Activated CD4-positive, alpha-beta T cell treated with anti-CD3 and anti-CD28 coated beads, Interleukin-2, amount 50 U/mL, for 4 hours (primary cell): ENCODE results near the gene ERCC2.
"Not testable (repeated sequence)": the region's sequence is repeated elsewhere in the genome, so short reads cannot be mapped to it uniquely, and the experiment has no call there.

ENCODE experiments used
- DNase-seq, 2 experiments: peaks; one replicate each; pipeline ENCODE4 v3.0.0-alpha.2; 2020

Gene ERCC2

DNA sequence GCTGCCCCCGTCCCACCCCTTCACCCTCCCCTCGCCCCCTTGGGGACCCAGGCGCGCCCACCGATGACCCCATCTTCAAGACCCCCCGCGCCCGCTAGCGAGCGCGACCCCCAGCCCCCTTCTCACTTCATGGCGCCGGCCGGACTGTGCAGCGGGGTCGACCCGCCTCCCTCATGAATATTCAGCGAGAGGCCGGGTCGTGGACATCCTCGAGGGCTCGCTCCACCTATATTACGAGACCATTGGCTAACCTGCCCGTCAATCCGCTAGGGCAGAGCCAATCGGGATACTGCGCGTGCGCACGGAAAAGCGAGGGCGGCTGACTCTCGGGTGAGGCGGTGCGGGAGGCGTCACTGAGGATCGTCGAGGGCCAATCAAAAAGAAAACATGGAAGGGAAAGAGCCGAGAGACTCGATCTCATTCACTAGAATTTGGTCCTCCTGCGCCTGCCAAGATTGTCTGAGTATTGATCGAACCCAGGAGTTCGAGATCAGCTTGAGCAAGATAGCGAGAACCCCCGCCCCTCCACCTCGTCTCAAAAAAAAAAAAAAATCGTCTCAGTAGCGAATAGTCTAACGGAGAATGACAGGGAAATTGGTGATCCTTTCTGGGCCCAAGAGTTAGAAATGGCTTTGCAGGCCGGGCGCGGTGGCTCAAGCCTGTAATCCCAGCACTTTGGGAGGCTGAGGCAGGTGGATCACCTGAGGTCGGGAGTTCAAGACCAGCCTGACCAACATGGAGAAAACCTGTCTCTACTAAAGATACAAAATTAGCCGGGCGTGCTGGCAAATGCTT is at the start of gene ERCC2:
ERCC2 (minus strand) TSS at position 164 of the 795 bp plus-strand sequence; CDS start at position 131, 33 bp downstream.
- peak; percentile 100 for DNase-seq

DNA sequence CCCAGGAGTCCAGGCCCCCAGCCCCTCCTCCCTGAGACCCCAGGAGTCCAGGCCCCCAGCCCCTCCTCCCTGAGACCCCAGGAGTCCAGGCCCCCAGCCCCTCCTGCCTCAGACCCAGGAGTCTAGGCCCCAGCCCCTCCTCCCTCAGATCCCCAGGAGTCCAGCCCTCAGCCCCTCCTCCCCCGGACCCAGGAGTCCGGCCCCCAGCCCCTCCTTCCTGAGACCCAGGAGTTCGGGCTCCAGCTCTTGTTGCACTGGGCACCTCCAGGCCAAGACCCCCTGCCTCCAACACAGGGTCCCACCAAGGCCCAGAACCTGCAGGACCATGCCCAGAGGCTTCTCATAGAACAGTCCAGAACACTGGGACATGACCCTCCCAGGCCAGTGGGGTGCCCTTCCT is 49.5 kb upstream of the ERCC2 start:
- no peak for DNase-seq

DNA sequence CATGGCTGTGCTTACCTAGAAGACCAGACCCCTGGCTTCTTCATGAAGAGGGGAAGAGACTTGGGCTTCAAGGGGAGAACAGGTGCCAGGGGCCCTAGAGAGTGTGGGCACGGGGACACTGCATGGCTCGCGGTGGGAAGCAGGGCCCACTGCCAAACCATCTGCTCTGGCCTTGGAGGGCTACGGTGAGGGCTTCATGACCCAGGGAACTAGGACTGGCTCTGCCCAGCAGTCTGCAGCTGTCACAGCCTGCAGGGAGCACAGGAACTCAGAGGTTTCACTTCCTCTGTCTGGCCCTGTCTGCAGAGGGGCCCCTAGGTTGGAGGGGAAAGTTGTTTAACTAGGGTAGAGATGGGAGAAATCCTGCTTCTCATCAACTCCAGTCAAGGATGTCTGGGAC is 49.0 kb upstream of the ERCC2 start:
- no peak for DNase-seq

DNA sequence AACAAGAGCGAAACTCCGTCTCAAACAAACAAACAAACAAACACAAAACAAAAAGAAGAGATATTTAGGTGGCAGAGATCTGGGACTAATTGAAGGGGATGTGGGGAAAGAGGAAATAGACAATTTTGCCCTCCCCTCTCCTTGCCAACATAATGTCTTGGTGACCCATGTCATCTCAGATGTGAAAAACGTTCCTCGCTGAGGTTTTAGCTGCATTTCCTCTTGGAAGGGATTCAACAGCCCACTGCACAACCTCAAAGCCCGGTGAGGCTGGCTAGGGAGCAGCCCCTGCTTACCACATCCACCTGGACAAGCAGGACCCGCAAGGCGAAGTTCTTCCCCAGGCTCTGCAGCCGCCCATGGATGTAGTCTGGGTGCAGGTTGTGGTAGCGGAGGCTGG is 48.4 kb upstream of the ERCC2 start:
- no peak for DNase-seq

DNA sequence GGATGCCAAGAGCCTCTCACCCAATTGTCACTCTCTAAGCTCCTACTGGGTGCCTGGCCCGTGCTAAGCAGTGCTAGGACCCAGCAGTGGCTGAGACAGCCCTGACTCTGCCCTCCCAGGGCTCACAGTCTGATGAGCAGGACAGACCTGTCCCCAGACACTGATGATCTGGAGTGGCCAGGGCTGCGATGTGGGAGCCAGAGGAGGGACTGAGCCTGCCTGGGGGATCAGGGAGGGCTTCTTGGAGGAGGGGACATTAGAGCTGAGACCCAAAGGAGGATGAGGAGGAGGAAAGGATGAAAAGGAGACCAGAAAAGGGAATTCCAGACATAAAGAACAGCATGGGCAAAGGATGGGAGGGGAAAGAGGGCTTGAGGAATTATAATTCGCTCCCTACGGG is 46.8 kb upstream of the ERCC2 start:
- no peak for DNase-seq

DNA sequence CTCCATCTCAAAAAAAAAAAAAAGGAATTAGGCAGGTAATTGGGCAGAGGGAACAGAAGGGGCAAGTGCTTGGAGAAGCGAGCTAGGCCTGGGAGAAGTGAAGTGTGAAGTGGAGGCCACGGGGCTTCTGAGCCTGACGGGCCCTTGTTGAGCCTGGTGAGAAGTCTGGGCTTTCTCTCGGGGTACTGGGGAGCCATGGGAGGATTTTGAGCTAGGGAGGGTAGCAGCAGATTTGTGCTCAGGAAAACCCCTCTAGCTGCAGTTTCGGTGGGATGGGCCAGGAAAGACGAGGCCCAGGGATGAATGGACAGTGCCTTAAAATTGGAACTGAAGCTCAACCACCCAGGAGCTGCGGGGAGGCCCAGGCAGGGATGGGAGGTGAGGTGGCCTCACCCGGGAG is 44.1 kb upstream of the ERCC2 start:
- DNase-seq = no peak

DNA sequence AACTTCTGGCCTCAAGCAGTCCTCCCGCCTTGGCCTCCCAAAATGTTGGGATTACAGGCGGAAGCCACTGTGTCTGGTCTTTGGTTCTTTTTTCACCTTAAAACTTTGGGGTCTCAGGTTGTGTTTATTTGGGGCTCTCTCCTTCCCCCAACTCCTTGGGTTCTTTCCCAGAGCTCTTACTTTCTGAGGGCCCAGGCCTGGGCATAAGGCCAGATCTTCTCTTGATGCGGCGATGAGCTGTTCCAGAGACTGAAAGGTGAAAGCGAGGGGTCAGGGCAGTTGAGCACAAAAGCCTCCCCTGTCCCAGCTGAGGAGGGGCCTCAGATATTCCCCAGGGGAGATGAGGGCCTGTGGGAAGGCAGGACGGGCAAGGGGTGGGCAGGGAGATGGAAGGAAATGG is 43.1 kb upstream of the ERCC2 start:
- no peak for DNase-seq

DNA sequence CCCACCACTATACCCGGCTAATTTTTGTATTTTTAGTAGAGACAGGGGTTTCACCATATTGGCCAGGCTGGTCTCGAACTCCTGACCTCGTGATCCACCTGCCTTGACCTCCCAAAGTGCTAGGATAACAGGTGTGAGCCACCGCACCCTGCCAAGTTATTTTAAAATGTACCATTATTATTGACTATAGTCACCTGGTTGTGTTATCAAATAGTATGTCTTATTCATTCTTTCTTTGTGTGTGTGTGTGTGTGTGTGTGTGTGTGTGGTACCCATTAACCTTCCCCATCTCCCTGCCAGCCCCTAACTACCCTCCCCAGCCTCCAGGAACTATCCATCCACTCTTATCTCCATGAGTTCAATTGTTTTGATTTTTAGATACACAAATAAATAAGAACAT is 40.0 kb upstream of the ERCC2 start:
- DNase-seq = not testable (repeated sequence)

DNA sequence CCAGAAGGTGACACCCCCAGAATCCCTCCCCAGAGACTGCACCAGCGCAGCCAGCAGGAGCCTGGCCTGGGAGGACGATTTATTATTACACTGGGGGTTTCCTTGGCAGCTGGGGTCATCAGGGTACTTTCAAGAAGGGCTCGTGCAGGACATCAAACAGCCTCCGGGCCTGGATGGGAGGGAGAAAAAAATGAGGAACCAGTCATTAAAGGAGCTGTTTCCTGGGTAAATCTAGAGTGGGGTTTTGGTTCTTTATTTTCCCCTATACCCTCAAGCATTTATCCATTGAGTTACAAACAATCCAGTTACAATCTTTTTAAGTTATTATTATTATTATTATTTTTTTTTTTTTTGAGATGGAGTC is 39.2 kb upstream of the ERCC2 start:
- DNase-seq = no peak

DNA sequence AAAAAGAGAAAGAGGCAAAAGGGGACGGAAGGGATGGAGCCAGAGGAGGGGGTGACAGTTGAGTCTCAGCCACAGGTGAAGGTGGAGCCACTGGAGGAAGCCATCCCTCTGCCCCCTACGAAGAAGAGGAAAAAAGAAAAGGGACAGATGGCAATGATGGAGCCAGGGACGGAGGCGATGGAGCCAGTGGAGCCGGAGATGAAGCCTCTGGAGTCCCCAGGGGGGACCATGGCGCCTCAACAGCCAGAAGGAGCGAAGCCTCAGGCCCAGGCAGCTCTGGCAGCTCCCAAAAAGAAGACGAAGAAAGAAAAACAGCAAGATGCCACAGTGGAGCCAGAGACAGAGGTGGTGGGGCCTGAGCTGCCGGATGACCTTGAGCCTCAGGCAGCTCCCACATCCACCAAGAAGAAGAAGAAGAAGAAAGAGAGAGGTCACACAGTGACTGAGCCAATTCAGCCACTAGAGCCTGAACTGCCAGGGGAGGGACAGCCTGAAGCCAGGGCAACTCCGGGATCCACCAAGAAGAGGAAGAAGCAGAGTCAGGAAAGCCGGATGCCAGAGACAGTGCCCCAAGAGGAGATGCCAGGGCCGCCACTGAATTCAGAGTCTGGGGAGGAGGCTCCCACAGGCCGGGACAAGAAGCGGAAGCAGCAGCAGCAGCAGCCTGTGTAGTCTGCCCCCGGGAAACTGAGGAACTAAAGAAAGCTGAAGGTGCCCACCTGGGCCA is 38.6 kb upstream of the ERCC2 start:
- DNase-seq = no peak

DNA sequence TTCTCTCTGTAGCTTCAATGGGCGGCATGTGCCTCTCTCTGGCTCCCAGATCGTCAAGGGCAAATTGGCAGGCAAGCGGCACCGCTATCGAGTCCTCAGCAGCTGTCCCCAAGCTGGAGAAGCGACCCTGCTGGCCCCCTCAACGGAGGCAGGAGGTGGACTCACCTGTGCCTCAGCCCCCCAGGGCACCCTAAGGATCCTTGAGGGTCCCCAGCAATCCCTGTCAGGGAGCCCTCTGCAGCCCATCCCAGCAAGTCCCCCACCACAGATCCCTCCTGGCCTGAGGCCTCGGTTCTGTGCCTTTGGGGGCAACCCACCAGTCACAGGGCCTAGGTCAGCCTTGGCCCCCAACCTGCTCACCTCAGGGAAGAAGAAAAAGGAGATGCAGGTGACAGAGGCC is 37.7 kb upstream of the ERCC2 start:
- DNase-seq = no peak

DNA sequence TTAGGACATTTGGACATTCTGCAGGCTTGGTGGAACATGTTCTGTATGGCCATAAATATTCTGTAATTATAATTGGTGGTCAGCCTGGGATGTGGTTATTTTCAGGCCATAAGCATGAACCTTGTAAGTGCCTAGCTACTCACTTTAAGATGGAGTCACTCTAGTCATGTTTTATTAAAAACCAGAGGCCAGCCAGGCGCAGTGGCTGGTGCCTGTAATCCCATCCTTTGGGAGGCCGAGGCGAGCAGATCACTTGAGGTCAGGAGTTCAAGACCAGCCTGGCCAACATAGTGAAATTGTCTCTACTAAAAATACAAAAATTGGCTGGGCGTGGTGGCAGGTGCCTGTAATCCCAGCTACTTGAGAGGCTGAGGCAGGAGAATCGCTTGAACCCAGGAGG is 37.2 kb upstream of the ERCC2 start:
- DNase-seq = not testable (repeated sequence)

DNA sequence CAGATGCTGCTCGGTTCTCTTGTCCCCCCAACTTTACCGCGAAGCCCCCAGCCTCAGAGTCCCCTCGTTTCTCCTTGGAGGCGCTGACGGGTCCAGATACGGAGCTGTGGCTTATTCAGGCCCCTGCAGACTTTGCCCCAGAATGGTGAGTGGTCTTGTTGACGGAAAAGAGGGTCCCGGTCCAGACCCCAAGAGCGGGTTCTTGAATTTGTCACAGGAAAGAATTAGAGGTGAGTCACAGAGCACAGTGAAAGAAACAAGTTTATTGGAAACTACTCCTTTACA is 36.7 kb upstream of the ERCC2 start:
- no peak for DNase-seq

DNA sequence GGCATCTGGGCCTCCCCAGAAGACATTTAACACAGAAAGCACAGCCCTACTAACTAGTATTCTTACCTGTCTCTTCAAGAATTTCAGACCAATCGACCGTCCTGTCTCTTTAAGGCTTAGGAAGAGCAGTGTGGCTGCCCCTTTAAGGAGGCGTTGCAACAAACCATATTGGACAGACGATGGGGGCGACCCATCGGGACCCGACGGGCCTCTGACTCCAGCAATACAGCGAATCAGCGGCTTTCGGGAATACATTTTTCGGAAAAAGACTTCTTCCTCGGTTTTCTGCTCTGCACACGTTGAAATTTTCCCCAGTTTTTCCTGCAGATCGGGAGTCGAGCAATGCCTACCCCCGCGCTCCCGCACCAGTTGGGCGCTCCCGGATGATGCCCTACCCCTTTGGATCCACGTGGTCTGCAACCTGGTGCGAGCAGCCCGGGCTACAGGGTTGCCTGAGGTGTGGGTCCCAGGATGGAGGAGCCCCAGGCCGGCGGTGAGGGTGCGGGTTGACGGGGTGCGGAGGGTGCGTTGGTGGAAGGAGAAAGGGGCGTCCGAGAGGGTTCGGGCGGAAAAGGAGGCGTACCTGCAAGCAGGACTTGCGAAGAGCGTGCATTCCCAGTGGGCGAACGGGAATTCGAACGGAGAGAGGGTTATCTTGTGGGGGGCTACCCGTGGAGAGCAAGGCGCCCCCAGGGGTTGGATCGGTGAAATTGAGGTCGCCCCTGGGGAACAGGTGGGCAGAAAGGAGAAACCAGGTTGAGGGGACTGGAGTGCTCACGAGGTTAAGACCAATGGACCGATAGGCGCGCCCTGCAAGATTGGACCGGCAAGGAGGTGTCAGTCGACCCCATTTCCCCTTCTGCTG is 36.1 kb upstream of the ERCC2 start, which contains the start of gene POLR1G:
POLR1G (plus strand) TSS at position 419 of the 865 bp plus-strand sequence; CDS start at position 472, 53 bp downstream.
- DNase-seq = peak; percentile 72 to 75

DNA sequence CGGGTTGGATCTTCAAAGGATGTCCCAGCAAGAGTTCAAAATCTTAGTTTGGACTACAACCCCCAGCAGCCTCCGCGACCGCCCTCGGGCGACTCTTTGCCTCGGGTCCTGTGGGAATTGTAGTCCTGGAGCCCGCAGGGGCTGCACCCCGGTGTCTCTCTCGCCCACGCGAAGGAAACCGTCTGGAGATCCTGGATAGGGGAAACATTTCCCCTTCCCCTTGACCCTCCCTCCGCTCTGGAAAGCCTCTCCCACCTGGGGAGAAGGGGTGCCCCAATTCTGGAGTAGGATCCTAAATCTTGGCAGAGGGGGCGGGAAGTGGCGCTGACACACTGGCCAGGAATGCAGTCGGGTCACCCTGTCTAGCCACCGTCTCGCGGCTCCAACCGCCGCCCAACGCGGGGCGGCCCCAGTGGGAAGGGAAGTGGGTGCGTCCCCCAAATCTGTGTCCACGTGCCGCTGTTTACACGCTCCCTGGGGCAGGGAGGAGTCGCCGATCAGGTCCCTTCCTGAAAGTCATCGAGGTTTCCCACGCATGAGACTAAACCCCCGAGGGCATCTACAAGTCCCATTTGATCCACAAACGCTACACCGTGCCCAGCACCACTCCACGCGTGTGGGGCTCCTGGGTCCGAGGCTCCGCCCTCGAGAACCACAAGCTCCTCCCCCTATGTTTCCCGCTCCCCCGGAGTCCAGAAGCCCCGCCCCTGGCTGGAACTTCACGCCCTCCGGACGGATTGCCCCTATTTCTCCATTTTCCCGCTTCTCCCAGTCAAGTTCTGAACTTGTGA is 35.3 kb upstream of the ERCC2 start:
- peak; percentile 77 to 81 for DNase-seq

DNA sequence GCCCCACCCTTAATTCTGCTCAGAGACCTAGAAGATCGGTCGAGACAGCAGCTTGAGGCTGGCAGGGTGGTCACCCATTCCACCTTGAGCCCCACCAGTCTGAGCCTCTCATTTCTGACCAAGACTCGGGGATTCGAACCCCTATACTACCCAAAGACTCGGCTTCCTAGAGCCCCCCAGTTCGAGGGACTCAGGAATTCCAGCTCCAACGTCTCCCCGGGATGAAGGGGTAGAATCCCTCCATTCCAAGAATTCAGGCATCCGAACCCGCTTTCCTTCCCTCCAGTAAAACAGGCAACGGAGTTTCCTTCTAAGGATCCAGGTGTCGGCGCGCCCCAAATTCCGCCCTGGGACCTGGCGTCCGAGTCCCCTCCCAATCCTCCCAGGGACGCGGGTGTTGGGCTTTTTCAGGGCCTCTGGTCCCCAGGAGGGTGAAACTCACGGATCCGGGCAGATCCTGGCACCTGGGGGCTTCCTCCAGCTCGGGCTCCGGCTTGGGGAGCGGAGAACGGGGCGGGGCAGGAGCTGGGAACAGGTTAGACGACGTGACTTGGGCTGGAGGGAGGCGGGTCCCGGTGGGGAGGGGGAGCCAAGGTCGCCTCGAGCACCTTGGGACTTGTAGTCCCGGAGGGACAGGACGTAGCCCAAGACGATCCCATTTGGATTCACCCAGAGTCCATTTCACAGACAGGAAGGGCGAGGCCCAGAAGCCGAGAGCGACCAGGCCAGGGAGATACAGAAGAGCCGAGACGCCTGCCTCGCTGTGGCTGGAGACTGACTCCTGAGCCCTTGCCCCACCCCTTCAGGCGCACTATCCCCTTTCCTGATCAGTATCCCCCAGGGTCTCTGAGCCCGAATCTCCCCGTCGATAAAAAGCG is 34.4 kb upstream of the ERCC2 start, which contains the start of gene PPP1R13L:
PPP1R13L (minus strand) TSS at position 513 of the 878 bp plus-strand sequence. CDS start 6,751 bp downstream, outside the sequence.
- peak; percentile 39 to 41 for DNase-seq

DNA sequence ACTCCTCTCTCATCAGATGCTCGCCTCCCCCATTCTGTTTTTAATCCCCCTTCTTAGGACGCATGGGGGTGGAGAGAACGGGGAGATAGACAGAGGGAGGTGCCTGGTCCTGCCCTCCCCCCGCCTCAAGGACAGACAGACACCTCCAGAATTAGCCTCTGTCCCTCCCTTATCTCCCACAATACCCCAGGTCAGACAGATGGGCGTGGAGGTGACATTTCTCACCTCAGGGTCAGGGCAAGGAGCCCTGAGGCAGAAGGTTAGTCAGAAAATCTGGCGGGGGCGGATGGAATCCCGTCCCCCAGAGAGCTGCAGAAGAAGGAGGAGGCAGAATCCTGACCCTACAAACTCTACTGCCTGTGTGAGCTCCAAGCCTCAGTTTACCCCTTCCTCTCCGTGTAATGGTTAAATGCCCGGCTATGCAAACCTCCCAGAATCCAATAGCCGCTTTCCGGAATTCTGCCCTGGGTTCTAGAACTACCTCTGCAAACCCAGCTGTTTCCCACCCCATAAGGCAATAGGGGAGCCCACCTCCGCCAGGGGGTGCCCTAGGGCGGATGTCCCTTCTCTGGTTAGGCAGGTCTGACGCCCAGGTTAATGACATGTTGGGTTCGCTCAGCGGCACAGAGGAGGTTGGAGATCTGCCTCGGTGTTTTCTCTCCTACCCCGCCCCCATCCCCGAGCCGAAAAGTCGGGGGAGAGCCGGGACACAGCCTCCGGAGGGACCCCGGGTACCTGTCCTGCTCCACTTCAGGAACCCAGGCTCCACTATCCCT is 33.6 kb upstream of the ERCC2 start:
- DNase-seq = peak; percentile 55 to 56

DNA sequence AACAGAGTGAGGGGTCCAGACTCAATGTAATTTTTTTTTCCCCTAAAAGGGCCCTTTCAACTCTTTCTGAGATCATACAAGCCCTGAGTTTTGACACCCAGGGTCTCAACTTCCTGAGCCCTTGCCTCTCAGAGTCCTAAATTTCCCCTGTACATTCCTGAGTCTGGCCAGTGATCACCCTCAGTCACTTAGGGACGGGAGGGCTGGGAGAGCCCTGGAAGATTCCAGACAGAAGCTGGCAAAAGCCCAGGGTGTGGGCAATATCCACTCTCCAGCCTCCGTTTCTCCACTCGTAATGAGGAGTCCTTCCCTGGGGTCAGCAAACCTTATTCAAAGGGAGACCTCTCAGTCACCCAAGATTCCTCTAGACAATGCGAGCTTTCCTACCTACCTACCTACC is 32.9 kb upstream of the ERCC2 start:
- DNase-seq = no peak

DNA sequence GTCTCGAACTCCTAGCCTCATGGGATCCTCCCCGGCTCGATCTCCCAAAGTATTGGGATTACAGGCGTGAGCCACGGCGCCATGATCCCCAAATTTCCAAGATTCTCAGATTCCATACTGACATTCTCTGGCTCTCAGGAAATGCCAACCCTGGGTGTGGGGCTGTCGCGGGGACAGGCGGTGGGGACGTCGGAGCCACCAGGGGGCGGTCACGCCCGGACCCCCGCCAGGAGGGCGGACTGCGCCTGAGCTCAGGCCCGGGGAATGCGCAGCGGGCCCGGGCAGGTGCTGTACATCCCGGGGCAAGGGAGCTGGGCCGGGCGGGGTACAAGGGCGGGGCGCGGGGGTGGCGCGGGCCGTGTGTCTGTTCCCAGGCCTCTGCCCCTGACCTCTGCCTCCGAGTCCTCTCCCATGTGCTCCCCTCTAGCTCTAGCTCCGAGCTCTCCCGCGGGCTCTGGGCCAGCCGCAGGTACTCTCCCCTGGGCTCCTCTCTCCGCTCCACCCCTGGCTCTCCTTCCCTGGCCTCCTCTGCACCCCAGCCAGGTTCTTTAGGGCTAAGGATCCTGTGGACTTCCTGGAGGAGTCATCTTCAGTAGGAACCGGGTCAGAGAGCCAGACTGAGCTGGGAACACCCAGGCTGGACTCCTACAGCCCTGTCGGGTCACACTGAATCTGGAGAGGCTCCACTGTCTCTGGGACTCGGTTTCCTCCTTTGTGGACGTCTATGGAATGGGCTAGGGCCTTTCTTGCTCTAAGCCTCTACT is 32.1 kb upstream of the ERCC2 start:
- DNase-seq = no peak

DNA sequence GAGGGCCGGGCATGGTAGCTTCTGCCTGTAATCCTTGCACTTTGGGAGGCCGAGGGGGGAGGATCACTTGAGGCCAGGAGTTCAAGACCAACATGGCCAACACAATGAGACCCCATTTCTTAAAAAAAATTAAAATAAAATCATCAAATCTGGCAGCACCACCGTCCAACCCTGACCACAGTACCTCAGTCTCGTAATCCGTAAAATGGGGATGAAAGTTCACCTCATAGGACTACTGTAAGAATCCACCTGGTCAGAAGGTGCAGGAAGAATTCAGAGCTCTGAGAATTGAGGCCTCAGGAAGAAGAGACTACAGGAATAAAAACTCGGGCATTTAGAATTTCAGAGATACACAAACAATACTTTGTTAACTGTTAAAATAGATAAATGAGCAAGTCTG is 31.4 kb upstream of the ERCC2 start:
- DNase-seq = no peak
